GM12878 (cell line): Measurements from ENCODE around the gene POT1. TPM values are rescaled to one million over a fixed set of nuclear protein-coding genes. Genes with fewer than 3 reads are reported as not detected.
"Not testable (repeated sequence)": the region's sequence is repeated elsewhere in the genome, so short reads cannot be mapped to it uniquely, and the experiment has no call there.

Experiments
- ATAC-seq: fragments of 200-7000 bp; cut with Tn5 transposase; 3 replicates; pipeline ENCODE4 v1.9.1; 2020; ENCODE audit warnings: mild to moderate bottlenecking, moderate library complexity
- BruUV-seq: library from RNA; stranded (reverse); fragments of 400-500 nt; replicated peaks from 2 replicates; lab custom pipeline; 2021; lab: Mats Ljungman, UMichigan
- CTCF ChIA-PET: fragments of 300-600 bp; sonication (Branson Sonifier 250); formaldehyde crosslinking; extraction: SDS; loops from one replicate; lab custom pipeline; 2021; ENCODE audit warnings: inconsistent platforms; lab: Yijun Ruan, JAX
- POLR2A ChIA-PET: fragments of 350-600 bp; formaldehyde crosslinking; extraction: SDS; loops from one replicate; lab custom pipeline; 2021; ENCODE audit warnings: inconsistent platforms; lab: Charles Lee
- RAD21 ChIA-PET: fragments of 300-600 bp; sonication (Branson Sonifier 250); formaldehyde crosslinking; loops from one replicate; lab custom pipeline; 2023; ENCODE audit warnings: antibody characterized with exemption; ENCODE audit not compliant: unreplicated experiment; lab: Charles Lee
- SMC1A ChIA-PET: fragments of 300-600 bp; sonication (Branson Sonifier 250); formaldehyde crosslinking; loops from one replicate; lab custom pipeline; 2023; ENCODE audit not compliant: unreplicated experiment, uncharacterized antibody; lab: Charles Lee
- DNase-seq: peaks from one replicate; pipeline ENCODE4 v3.0.0-alpha.2; 2011; ENCODE audit warnings: low read depth, low spot score
- FAIRE-seq: peaks from 3 replicates; lab custom pipeline; 2011; peaks lifted over from hg19 to GRCh38; lab: Jason Lieb, UNC
- H2AFZ ChIP-seq: 2 replicates; pipeline ENCODE4 v1.6.0; 2011; ENCODE audit warnings: low read depth, low read length, control low read depth; ENCODE audit not compliant: control insufficient read depth
- H3K27ac ChIP-seq: 2 replicates; pipeline ENCODE4 v1.5.1; 2011; ENCODE audit warnings: control low read depth; ENCODE audit not compliant: control insufficient read depth, insufficient read depth
- H3K27me3 ChIP-seq, 2 experiments: replicated peaks in 1 of 2; 2 replicates each; pipeline versions ENCODE4 v1.6.0 to v1.6.1; 2011; ENCODE audit warnings: low read length in 1 of 2; ENCODE audit not compliant: control insufficient read depth in 2 of 2, insufficient read depth in 2 of 2
- H3K36me3 ChIP-seq, 2 experiments: 2 replicates each; pipeline ENCODE4 v1.5.1; 2011; ENCODE audit warnings: low read length in 1 of 2; ENCODE audit not compliant: control insufficient read depth in 2 of 2, insufficient read depth in 2 of 2
- H3K4me1 ChIP-seq: 2 replicates; pipeline ENCODE4 v1.6.1; 2011; ENCODE audit warnings: mild to moderate bottlenecking, low read length, moderate library complexity, mixed read lengths; ENCODE audit not compliant: control insufficient read depth, insufficient read depth
- H3K4me2 ChIP-seq: 2 replicates; pipeline ENCODE4 v1.6.0; 2011; ENCODE audit warnings: control low read depth; ENCODE audit not compliant: control insufficient read depth, insufficient read depth
- H3K4me3 ChIP-seq: fragments of 200-600 bp; sonication (generic); 2 replicates; pipeline ENCODE4 v1.5.1; 2016
- H3K79me2 ChIP-seq: 2 replicates; pipeline ENCODE4 v1.6.0; 2011; ENCODE audit warnings: low read length; ENCODE audit not compliant: control insufficient read depth, insufficient read depth
- H3K9ac ChIP-seq: 2 replicates; pipeline ENCODE4 v1.8.0; 2011; ENCODE audit warnings: low read length, control low read depth, mixed read lengths; ENCODE audit not compliant: control insufficient read depth, insufficient read depth
- H3K9me3 ChIP-seq: replicated peaks from 3 replicates; pipeline ENCODE4 v1.5.1; 2011; ENCODE audit warnings: mild to moderate bottlenecking, low read length; ENCODE audit not compliant: control insufficient read depth, insufficient read depth
- H4K20me1 ChIP-seq: 2 replicates; pipeline ENCODE4 v1.6.0; 2011; ENCODE audit not compliant: control insufficient read depth, insufficient read depth
- ATF2 ChIP-seq: IDR thresholded peaks from 2 replicates; pipeline ENCODE4 v1.6.1; 2012; ENCODE audit warnings: low read length, inconsistent platforms
- EGR1 ChIP-seq, 2 experiments: IDR thresholded peaks; 1 replicate in 1 of 2; 2 replicates in 1 of 2; pipeline ENCODE4 v1.6.1; 2011 to 2012; ENCODE audit warnings: low read depth in 2 of 2, low read length in 2 of 2, borderline replicate concordance in 1 of 2, mild to moderate bottlenecking in 1 of 2, moderate library complexity in 1 of 2
- IRF5 ChIP-seq: fragments of 450-650 bp; IDR thresholded peaks from 2 replicates; pipeline ENCODE4 v1.6.1; 2017; ENCODE audit warnings: borderline replicate concordance
- MEF2B ChIP-seq: fragments of 450-650 bp; IDR thresholded peaks from 2 replicates; pipeline ENCODE4 v1.6.1; 2018; ENCODE audit warnings: mild to moderate bottlenecking, moderate library complexity; ENCODE audit not compliant: partially characterized antibody, poor library complexity, severe bottlenecking
- PKNOX1 ChIP-seq: fragments of 450-650 bp; IDR thresholded peaks from 2 replicates; pipeline ENCODE4 v1.6.1; 2016; ENCODE audit warnings: mild to moderate bottlenecking
- SMARCA5 ChIP-seq: fragments of 450-650 bp; IDR thresholded peaks from 2 replicates; pipeline ENCODE4 v1.6.1; 2017; ENCODE audit warnings: mild to moderate bottlenecking
- WGBS: methylation state at CpG from one replicate; pipeline ENCODE4 v1.1.6; 2016; ENCODE audit warnings: low lambda C conversion rate; ENCODE audit not compliant: insufficient replicate concordance, insufficient coverage; ENCODE audit errors: missing lambda C conversion rate; 5-methylcytosine and 5-hydroxymethylcytosine counted together
- in situ Hi-C: fragments of 300-500 bp; cut with MboI; formaldehyde crosslinking; loops from 9 replicates; pipeline ENCODE4 v1.14.3; 2018; ENCODE audit warnings: mixed read lengths
- intact Hi-C: fragments of 100-400 bp; cut with micrococcal nuclease; formaldehyde crosslinking; loops from one replicate; pipeline ENCODE4 v1.14.2; 2022; ENCODE audit not compliant: unreplicated experiment
- polyA plus RNA-seq, 11 experiments: library from polyadenylated mRNA; depleted of rRNA in 4 of 11; unstranded in 6 of 11; stranded (reverse) in 5 of 11; fragments of >200 nt; fragmentation: Nextera tagmentation in 4 of 11; fragmentation: Illumina TruSeq in 1 of 11; extraction: Ambion mirVana in 4 of 11; extraction: Trizol in 1 of 11; gene quantifications; 1 replicate in 1 of 11; 2 replicates in 10 of 11; pipeline versions ENCODE4 v1.2.1 to v1.2.3, GENCODE V29; 2011 to 2016; ENCODE audit warnings: inconsistent platforms in 2 of 11, missing spikeins in 2 of 11, low read depth in 1 of 11
- total RNA-seq, 4 experiments: library from RNA; depleted of rRNA in 3 of 4; stranded (reverse); fragments of >200 nt in 3 of 4; fragmentation: Illumina TruSeq in 1 of 4; extraction: Trizol in 1 of 4; gene quantifications; 2 replicates each; pipeline versions ENCODE4 v1.2.1 to v1.2.3, GENCODE V29; 2013 to 2021

The POT1 gene
- total and polyA plus RNA-seq, 10 of the 15 experiments (the other 5 are each of a cell fraction or from before 2014, with no cell fraction given) = 16.3 to 87.0 (median 33.9) TPM

- TF ChIP-seq IRF5 (no peak), ATF2 (no peak), EGR1 (IDR thresholded peaks at IDR 0.05; ENCODE audit: borderline replicate concordance in 1 of 2, low read depth in 2 of 2, low read length in 2 of 2) (no peak), SMARCA5 (no peak), MEF2B (no peak), PKNOX1 (no peak)
Measured at GRCh38 chr7:124959676-124960075, 30.1 kb upstream of the POT1 start (continued).

GRCh38 chr7:124957952-124958351 lies 28.3 kb upstream of the POT1 start:
- RAD21 ChIA-PET = not testable (repeated sequence)

More at GRCh38 chr7:124957952-124958351, 28.3 kb upstream of the POT1 start:
- H3K4me1 ChIP-seq, in situ Hi-C loops, BruUV-seq, SMC1A ChIA-PET, H2AFZ ChIP-seq, H3K36me3 ChIP-seq, ATAC-seq, POLR2A ChIA-PET, H3K79me2 ChIP-seq, H3K9ac ChIP-seq, H3K4me2 ChIP-seq, DNase-seq, H3K4me3 ChIP-seq, intact Hi-C loops, CTCF ChIA-PET, FAIRE-seq, H4K20me1 ChIP-seq, H3K9me3 ChIP-seq, H3K27ac ChIP-seq, H3K27me3 ChIP-seq: not testable (repeated sequence)
- 73% methylated on average over 1 of the region's 1 CpG for WGBS
